ENCODE results near the gene ARHGAP26. TPM values are rescaled to one million over a fixed set of nuclear protein-coding genes. Genes with fewer than 3 reads are reported as not detected.

Gene ARHGAP26
- total and polyA plus RNA-seq, 2 experiments from 2014 or later = 9.5 to 16.8 TPM

DNA sequence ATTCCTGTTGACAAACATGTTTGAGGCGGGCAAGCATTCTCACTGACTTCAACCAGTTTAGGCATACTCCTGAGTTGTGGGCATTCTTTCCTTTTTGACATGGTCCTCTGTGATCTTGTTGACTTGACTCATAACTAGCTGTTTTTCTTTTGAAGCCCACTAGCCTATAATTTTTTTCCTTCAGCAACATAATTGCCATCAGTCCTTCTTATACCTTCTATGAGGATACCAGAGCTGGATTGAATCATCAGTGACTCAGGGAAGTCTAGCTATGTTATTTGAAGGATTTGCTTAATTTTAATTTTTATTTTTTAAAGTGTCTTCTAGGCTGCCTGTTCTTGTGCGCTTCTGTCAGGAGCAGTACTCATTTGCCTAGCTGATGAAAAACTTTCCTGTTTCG is 373.8 kb downstream of the ARHGAP26 start:
- H3K79me2 ChIP-seq (replicated peaks; ENCODE audit: insufficient read depth) = no peaks in the 10 kb centered on the region
- H3K36me3 ChIP-seq (ENCODE audit: insufficient read depth) = no peaks in the 10 kb centered on the region
- no peak for DNase-seq (ENCODE audit: low spot score)
- H3K27ac ChIP-seq (ENCODE audit: low read depth) = no peak overlapping the region
- H3K27ac Mint-ChIP-seq = no peak overlapping the region
- H3K27me3 ChIP-seq (ENCODE audit: insufficient read depth) = no peaks in the 10 kb centered on the region
- no peak overlapping the region for H3K4me2 ChIP-seq
- H3K4me3 ChIP-seq = no peak overlapping the region
- no peak for ATAC-seq
- H3K9me2 ChIP-seq (ENCODE audit: insufficient read depth) = no peaks in the 10 kb centered on the region
- H3K9me3 Mint-ChIP-seq = no peaks in the 10 kb centered on the region
- H3K36me3 Mint-ChIP-seq (ENCODE audit: low read depth) = no peaks in the 10 kb centered on the region
- H4K20me1 ChIP-seq (replicated peaks; ENCODE audit: insufficient read depth) = no peaks in the 10 kb centered on the region
- TF ChIP-seq, protein P1, sequence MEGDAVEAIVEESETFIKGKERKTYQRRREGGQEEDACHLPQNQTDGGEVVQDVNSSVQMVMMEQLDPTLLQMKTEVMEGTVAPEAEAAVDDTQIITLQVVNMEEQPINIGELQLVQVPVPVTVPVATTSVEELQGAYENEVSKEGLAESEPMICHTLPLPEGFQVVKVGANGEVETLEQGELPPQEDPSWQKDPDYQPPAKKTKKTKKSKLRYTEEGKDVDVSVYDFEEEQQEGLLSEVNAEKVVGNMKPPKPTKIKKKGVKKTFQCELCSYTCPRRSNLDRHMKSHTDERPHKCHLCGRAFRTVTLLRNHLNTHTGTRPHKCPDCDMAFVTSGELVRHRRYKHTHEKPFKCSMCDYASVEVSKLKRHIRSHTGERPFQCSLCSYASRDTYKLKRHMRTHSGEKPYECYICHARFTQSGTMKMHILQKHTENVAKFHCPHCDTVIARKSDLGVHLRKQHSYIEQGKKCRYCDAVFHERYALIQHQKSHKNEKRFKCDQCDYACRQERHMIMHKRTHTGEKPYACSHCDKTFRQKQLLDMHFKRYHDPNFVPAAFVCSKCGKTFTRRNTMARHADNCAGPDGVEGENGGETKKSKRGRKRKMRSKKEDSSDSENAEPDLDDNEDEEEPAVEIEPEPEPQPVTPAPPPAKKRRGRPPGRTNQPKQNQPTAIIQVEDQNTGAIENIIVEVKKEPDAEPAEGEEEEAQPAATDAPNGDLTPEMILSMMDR (conservative IDR thresholded peaks at IDR 0.05; ENCODE audit: low read depth in 2 of 2) = no peak
- TF ChIP-seq POLR2AphosphoS5 (IDR thresholded peaks at IDR 0.05; ENCODE audit: low read depth) (no peak), ZNF114 (CRISPR knock-in tag; IDR thresholded peaks at IDR 0.05) (no peak), JUNB (IDR thresholded peaks at IDR 0.05; ENCODE audit: unreplicated experiment) (no peak), NANOG (IDR thresholded peaks at IDR 0.05; ENCODE audit: borderline replicate concordance) (no peak)
- TF ChIP-seq, protein P2, sequence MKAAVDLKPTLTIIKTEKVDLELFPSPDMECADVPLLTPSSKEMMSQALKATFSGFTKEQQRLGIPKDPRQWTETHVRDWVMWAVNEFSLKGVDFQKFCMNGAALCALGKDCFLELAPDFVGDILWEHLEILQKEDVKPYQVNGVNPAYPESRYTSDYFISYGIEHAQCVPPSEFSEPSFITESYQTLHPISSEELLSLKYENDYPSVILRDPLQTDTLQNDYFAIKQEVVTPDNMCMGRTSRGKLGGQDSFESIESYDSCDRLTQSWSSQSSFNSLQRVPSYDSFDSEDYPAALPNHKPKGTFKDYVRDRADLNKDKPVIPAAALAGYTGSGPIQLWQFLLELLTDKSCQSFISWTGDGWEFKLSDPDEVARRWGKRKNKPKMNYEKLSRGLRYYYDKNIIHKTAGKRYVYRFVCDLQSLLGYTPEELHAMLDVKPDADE (IDR thresholded peaks at IDR 0.05) = no peak
- TF ChIP-seq, protein P3, sequence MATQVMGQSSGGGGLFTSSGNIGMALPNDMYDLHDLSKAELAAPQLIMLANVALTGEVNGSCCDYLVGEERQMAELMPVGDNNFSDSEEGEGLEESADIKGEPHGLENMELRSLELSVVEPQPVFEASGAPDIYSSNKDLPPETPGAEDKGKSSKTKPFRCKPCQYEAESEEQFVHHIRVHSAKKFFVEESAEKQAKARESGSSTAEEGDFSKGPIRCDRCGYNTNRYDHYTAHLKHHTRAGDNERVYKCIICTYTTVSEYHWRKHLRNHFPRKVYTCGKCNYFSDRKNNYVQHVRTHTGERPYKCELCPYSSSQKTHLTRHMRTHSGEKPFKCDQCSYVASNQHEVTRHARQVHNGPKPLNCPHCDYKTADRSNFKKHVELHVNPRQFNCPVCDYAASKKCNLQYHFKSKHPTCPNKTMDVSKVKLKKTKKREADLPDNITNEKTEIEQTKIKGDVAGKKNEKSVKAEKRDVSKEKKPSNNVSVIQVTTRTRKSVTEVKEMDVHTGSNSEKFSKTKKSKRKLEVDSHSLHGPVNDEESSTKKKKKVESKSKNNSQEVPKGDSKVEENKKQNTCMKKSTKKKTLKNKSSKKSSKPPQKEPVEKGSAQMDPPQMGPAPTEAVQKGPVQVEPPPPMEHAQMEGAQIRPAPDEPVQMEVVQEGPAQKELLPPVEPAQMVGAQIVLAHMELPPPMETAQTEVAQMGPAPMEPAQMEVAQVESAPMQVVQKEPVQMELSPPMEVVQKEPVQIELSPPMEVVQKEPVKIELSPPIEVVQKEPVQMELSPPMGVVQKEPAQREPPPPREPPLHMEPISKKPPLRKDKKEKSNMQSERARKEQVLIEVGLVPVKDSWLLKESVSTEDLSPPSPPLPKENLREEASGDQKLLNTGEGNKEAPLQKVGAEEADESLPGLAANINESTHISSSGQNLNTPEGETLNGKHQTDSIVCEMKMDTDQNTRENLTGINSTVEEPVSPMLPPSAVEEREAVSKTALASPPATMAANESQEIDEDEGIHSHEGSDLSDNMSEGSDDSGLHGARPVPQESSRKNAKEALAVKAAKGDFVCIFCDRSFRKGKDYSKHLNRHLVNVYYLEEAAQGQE (IDR thresholded peaks at IDR 0.05; ENCODE audit: unreplicated experiment) = no peak
- no peak overlapping the region for H3K4me3 Mint-ChIP-seq
- no peaks in the 10 kb centered on the region for H3K4me1 Mint-ChIP-seq
- H3F3A ChIP-seq (replicated peaks; ENCODE audit: low read depth) = no peaks in the 10 kb centered on the region
- H3K4me1 ChIP-seq (ENCODE audit: insufficient read depth) = no peaks in the 10 kb centered on the region
- no peaks in the 10 kb centered on the region for H3K27me3 Mint-ChIP-seq (ENCODE audit: insufficient read depth, low read depth, poor library complexity)
- H2AFZ ChIP-seq = no peak overlapping the region

DNA sequence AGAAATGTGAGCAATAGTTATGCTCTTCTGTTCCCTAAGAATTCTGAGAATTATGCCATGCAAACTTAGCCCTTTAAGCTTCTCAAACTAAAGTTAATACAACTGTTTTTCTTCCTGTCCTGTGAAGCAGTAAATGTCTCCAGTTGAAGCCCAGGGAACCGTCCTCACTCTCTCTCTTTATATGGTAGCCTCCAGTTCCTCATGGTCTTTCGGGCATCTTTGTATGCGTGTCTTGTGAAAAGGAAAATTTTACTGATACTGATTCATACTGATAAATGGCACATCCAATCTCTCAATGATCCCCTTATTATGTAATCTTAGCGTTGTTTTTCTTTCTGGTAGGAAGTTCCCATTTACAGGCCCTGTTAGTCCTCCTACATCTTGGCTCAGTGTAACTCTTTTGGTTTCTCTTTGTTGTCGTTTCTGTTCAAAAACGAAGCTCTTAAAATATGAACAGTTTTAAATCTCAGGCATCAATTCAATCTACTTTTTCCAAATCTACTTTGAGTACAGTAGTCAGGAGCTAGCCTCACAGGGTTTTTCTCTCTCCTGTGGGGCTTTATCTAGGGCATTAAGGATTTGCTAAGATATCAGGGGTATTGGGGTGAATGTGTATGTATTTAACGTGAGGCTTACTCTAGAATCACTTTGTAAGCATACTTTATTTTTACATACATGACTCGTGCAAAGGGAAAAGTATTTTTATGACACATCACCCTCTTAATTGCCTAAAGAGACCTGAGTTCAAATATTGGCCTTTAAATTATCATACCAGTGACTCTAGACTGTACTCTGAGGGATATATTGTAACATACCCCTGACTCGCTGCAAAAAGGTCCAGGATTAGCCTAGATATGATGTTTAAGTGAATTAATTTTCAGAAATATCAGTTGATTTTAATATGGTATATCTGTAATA is 375.3 kb downstream of the ARHGAP26 start:
- Mint-ChIP-seq H3K9me3 (no peaks in the 10 kb centered on the region), H3K27ac (no peak overlapping the region), H3K4me3 (no peak overlapping the region), H3K27me3 (ENCODE audit: insufficient read depth, low read depth, poor library complexity) (no peaks in the 10 kb centered on the region), H3K36me3 (ENCODE audit: low read depth) (peaks cover 4% of the 10 kb centered on the region; the same call in 2 of the 3 replicates), H3K4me1 (no peaks in the 10 kb centered on the region)
- H3K36me3 ChIP-seq (ENCODE audit: insufficient read depth) = no peaks in the 10 kb centered on the region
- H3K4me1 ChIP-seq (ENCODE audit: insufficient read depth) = no peaks in the 10 kb centered on the region
- H3K27me3 ChIP-seq (ENCODE audit: insufficient read depth) = no peaks in the 10 kb centered on the region
- DNase-seq (ENCODE audit: low spot score) = no peak
- H3K4me2 ChIP-seq = no peak overlapping the region
- no peaks in the 10 kb centered on the region for H3F3A ChIP-seq (replicated peaks; ENCODE audit: low read depth)
- no peak overlapping the region for H3K27ac ChIP-seq (ENCODE audit: low read depth)
- no peaks in the 10 kb centered on the region for H4K20me1 ChIP-seq (replicated peaks; ENCODE audit: insufficient read depth)
- no peaks in the 10 kb centered on the region; the same call in 1 of the 2 replicates for H3K9me2 ChIP-seq (ENCODE audit: insufficient read depth)
- ATAC-seq = no peak
- H3K4me3 ChIP-seq = no peak overlapping the region
- H2AFZ ChIP-seq = no peak overlapping the region
- H3K79me2 ChIP-seq (replicated peaks; ENCODE audit: insufficient read depth) = no peaks in the 10 kb centered on the region
- TF ChIP-seq EZH2phosphoT487 (IDR thresholded peaks at IDR 0.05; ENCODE audit: unreplicated experiment) = no peak

Data from GM23338 (cell line).